Kidney tubule cell (primary cell): Measurements from ENCODE around the gene SCFD2.
"Not testable (repeated sequence)": the region's sequence is repeated elsewhere in the genome, so short reads cannot be mapped to it uniquely, and the experiment has no call there.

Source experiments
- DNase-seq: peaks from one replicate; pipeline ENCODE4 v3.0.0-alpha.2; 2018; ENCODE audit warnings: low spot score

SCFD2 gene

GRCh38 chr4:53011259-53011905 lies 354.5 kb downstream of the SCFD2 start:
- no peak for DNase-seq

- no peak for DNase-seq
Measured at GRCh38 chr4:53010318-53010717, 355.5 kb downstream of the SCFD2 start.

GRCh38 chr4:53009824-53010223 lies 356.0 kb downstream of the SCFD2 start:
- no peak for DNase-seq

- DNase-seq, result no peak
Measured at GRCh38 chr4:53007024-53007423, 358.8 kb downstream of the SCFD2 start.

GRCh38 chr4:53005808-53006207 lies 360.1 kb downstream of the SCFD2 start:
- DNase-seq, result no peak

GRCh38 chr4:53005149-53005546 lies 360.7 kb downstream of the SCFD2 start:
- DNase-seq, result no peak

GRCh38 chr4:53004497-53005148 lies 361.2 kb downstream of the SCFD2 start:
- DNase-seq, result no peak

GRCh38 chr4:53003959-53004358 lies 361.9 kb downstream of the SCFD2 start:
- no peak for DNase-seq

GRCh38 chr4:53000560-53000959 lies 365.3 kb downstream of the SCFD2 start:
- no peak for DNase-seq

- no peak for DNase-seq
Measured at GRCh38 chr4:52999626-53000025, 366.2 kb downstream of the SCFD2 start.

GRCh38 chr4:52998413-52998812 lies 367.4 kb downstream of the SCFD2 start:
- DNase-seq, result no peak

- no peak for DNase-seq
Measured at GRCh38 chr4:52997132-52997416, 368.8 kb downstream of the SCFD2 start.

- no peak for DNase-seq
Measured at GRCh38 chr4:52996261-52997131, 369.4 kb downstream of the SCFD2 start.

- DNase-seq, result no peak
Measured at GRCh38 chr4:52995360-52996030, 370.4 kb downstream of the SCFD2 start.

GRCh38 chr4:52994567-52994966 lies 371.3 kb downstream of the SCFD2 start:
- DNase-seq, result no peak

- DNase-seq, result no peak
Measured at GRCh38 chr4:52993771-52994170, 372.1 kb downstream of the SCFD2 start.

GRCh38 chr4:52992551-52992950 lies 373.3 kb downstream of the SCFD2 start:
- not testable (repeated sequence) for DNase-seq

- DNase-seq, result no peak
Measured at GRCh38 chr4:52991472-52991871, 374.4 kb downstream of the SCFD2 start.

- no peak for DNase-seq
Measured at GRCh38 chr4:52990706-52991105, 375.2 kb downstream of the SCFD2 start.

- DNase-seq, result no peak
Measured at GRCh38 chr4:52989865-52990264, 376.0 kb downstream of the SCFD2 start.

GRCh38 chr4:52987392-52988056 lies 378.3 kb downstream of the SCFD2 start:
- DNase-seq, result no peak

GRCh38 chr4:52984462-52984881 lies 381.4 kb downstream of the SCFD2 start:
- DNase-seq, result peak; percentile 47
